GM12878 (cell line): Measurements from ENCODE around the gene ZNF850.

Source experiments
- CBX5 ChIP-seq: sonication (generic); IDR thresholded peaks from 2 replicates; pipeline ENCODE4 v1.6.1; 2016; ENCODE audit warnings: low read depth, moderate library complexity, mild to moderate bottlenecking, inconsistent platforms
- EP300 ChIP-seq, 2 experiments: fragments of 150-350 bp in 1 of 2; IDR thresholded peaks; 2 replicates each; pipeline ENCODE4 v1.6.1; 2011 to 2012; ENCODE audit warnings: low read depth in 2 of 2, low read length in 2 of 2, borderline replicate concordance in 1 of 2, improper control_type of control experiment in 1 of 2, inconsistent platforms in 1 of 2; ENCODE audit not compliant: control insufficient read depth in 1 of 2
- FOXM1 ChIP-seq: IDR thresholded peaks from 2 replicates; pipeline ENCODE4 v1.6.1; 2012; ENCODE audit warnings: low read depth, mild to moderate bottlenecking, inconsistent platforms, low read length, moderate library complexity
- JUND ChIP-seq: IDR thresholded peaks from 2 replicates; pipeline ENCODE4 v1.6.1; 2012; ENCODE audit warnings: low read depth, mild to moderate bottlenecking, low read length, improper control_type of control experiment, moderate library complexity
- NFIC ChIP-seq: IDR thresholded peaks from 2 replicates; pipeline ENCODE4 v1.6.1; 2012; ENCODE audit warnings: low read depth, mild to moderate bottlenecking, inconsistent platforms, low read length, moderate library complexity
- NR2C2 ChIP-seq: IDR thresholded peaks from 2 replicates; pipeline ENCODE4 v1.6.1; 2011; ENCODE audit warnings: borderline replicate concordance, low read depth; ENCODE audit not compliant: control insufficient read depth, insufficient read length
- POU2F2 ChIP-seq: IDR thresholded peaks from 3 replicates; pipeline ENCODE4 v1.6.1; 2011; ENCODE audit warnings: low read depth, mild to moderate bottlenecking, low read length, borderline replicate concordance
- SIN3A ChIP-seq: IDR thresholded peaks from 2 replicates; pipeline ENCODE4 v1.6.1; 2012; ENCODE audit warnings: low read depth, low read length, improper control_type of control experiment
- SMARCA5 ChIP-seq: fragments of 450-650 bp; IDR thresholded peaks from 2 replicates; pipeline ENCODE4 v1.6.1; 2017; ENCODE audit warnings: mild to moderate bottlenecking
- TF ChIP-seq, protein P1 (sequence below): IDR thresholded peaks from 2 replicates; pipeline ENCODE4 v1.6.1; 2011; ENCODE audit warnings: mild to moderate bottlenecking, low read depth, low read length, moderate library complexity; ENCODE audit not compliant: insufficient replicate concordance
- TF ChIP-seq, protein P2 (sequence below): IDR thresholded peaks from 2 replicates; pipeline ENCODE4 v1.6.1; 2011; ENCODE audit warnings: borderline replicate concordance, low read depth, mild to moderate bottlenecking, moderate library complexity, mixed read lengths, low read length; ENCODE audit not compliant: insufficient read depth; ENCODE audit errors: extremely low read length
- TF ChIP-seq, protein P3 (sequence below): fragments of 450-650 bp; IDR thresholded peaks from 2 replicates; pipeline ENCODE4 v1.6.1; 2014; ENCODE audit warnings: mild to moderate bottlenecking

DNA sequence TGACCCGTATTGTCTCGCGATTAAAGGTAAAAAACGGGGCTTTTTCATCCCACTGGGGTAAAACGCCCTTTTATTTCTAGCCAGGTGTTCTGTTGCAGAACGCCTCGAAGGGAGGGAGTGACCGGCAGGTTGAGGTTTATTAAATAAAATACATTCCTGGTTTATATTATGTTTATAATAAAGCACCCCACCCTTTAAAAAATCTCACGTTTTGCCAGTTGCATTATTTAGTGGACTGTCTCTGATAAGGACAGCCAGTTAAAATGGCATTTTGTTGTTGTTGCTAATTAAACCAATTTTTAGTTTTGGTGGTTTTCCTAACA, 25.1 kb upstream of the ZNF850 start:
- TF ChIP-seq, protein P1, sequence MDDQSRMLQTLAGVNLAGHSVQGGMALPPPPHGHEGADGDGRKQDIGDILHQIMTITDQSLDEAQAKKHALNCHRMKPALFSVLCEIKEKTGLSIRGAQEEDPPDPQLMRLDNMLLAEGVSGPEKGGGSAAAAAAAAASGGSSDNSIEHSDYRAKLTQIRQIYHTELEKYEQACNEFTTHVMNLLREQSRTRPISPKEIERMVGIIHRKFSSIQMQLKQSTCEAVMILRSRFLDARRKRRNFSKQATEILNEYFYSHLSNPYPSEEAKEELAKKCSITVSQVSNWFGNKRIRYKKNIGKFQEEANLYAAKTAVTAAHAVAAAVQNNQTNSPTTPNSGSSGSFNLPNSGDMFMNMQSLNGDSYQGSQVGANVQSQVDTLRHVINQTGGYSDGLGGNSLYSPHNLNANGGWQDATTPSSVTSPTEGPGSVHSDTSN, result no peak
- TF ChIP-seq EP300 (IDR thresholded peaks at IDR 0.05; ENCODE audit: borderline replicate concordance in 1 of 2, control insufficient read depth in 1 of 2, low read depth in 2 of 2, low read length in 2 of 2) (no peak), NFIC (no peak), FOXM1 (no peak), POU2F2 (no peak), SMARCA5 (no peak), NR2C2 (no peak), JUND (no peak), CBX5 (no peak), SIN3A (no peak)
- TF ChIP-seq, protein P2, sequence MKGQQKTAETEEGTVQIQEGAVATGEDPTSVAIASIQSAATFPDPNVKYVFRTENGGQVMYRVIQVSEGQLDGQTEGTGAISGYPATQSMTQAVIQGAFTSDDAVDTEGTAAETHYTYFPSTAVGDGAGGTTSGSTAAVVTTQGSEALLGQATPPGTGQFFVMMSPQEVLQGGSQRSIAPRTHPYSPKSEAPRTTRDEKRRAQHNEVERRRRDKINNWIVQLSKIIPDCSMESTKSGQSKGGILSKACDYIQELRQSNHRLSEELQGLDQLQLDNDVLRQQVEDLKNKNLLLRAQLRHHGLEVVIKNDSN, result no peak
- TF ChIP-seq, protein P3, sequence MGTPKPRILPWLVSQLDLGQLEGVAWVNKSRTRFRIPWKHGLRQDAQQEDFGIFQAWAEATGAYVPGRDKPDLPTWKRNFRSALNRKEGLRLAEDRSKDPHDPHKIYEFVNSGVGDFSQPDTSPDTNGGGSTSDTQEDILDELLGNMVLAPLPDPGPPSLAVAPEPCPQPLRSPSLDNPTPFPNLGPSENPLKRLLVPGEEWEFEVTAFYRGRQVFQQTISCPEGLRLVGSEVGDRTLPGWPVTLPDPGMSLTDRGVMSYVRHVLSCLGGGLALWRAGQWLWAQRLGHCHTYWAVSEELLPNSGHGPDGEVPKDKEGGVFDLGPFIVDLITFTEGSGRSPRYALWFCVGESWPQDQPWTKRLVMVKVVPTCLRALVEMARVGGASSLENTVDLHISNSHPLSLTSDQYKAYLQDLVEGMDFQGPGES, result no peak
